Lower lobe of right lung (tissue), 2 donors: ENCODE data around the gene GAB2. TPM values are rescaled to one million over a fixed set of nuclear protein-coding genes. Genes with fewer than 3 reads are reported as not detected.

ENCODE experiments used
- ATAC-seq, 2 donors: fragments of 200-7000 bp; cut with Tn5 transposase; one replicate each; pipeline ENCODE4 v1.9.1; 2020 to 2022; ENCODE audit warnings: mild to moderate bottlenecking in 2 of 2, moderate library complexity in 2 of 2
- DNase-seq: peaks from one replicate; pipeline ENCODE4 v3.0.0-alpha.2; 2020
- H3K27ac ChIP-seq: fragments of 200-600 bp; one replicate; pipeline ENCODE4 v1.8.0; 2022
- H3K27me3 ChIP-seq: fragments of 200-600 bp; one replicate; pipeline ENCODE4 v1.8.0; 2022; ENCODE audit warnings: low read depth
- H3K36me3 ChIP-seq: fragments of 200-600 bp; one replicate; pipeline ENCODE4 v1.8.0; 2022; ENCODE audit warnings: mild to moderate bottlenecking
- H3K4me1 ChIP-seq: fragments of 200-600 bp; one replicate; pipeline ENCODE4 v1.8.0; 2022
- H3K4me3 ChIP-seq: fragments of 200-600 bp; one replicate; pipeline ENCODE4 v1.8.0; 2022; ENCODE audit warnings: mild to moderate bottlenecking
- H3K9me3 ChIP-seq: fragments of 200-600 bp; one replicate; pipeline ENCODE4 v1.8.0; 2022
- intact Hi-C: fragments of 100-400 bp; cut with DNase I; formaldehyde crosslinking; loops from one replicate; pipeline ENCODE4 v1.11.0; 2022
- total RNA-seq: library from RNA; stranded (reverse); fragmentation: NEBNext Ultra II Directional; extraction: Animal tissue kit (Norgen Biotek cat#: 25700); gene quantifications from one replicate; pipeline ENCODE4 v1.2.1, GENCODE V29; 2021
- TF ChIP-seq, protein P1 (sequence below): fragments of 200-600 bp; IDR thresholded peaks from one replicate; pipeline ENCODE4 v1.8.0; 2022; ENCODE audit warnings: antibody characterized with exemption, mild to moderate bottlenecking
- donor health status: DM: no; HTN: yes; CAD: no; lungs with severe emphysema.

GAB2 gene
- total RNA-seq, 1 donor from 2014 or later = 64.2 TPM

GRCh38 chr11:78217650-78218541 is 199.7 kb downstream of the GAB2 start:
- H3K9me3 ChIP-seq = no peaks in the 10 kb centered on the region
- H3K27ac ChIP-seq = no peak overlapping the region
- ATAC-seq = no peak
- H3K4me3 ChIP-seq = no peak overlapping the region
- peaks cover 88% of the 10 kb centered on the region for H3K36me3 ChIP-seq
- TF ChIP-seq, protein P1, sequence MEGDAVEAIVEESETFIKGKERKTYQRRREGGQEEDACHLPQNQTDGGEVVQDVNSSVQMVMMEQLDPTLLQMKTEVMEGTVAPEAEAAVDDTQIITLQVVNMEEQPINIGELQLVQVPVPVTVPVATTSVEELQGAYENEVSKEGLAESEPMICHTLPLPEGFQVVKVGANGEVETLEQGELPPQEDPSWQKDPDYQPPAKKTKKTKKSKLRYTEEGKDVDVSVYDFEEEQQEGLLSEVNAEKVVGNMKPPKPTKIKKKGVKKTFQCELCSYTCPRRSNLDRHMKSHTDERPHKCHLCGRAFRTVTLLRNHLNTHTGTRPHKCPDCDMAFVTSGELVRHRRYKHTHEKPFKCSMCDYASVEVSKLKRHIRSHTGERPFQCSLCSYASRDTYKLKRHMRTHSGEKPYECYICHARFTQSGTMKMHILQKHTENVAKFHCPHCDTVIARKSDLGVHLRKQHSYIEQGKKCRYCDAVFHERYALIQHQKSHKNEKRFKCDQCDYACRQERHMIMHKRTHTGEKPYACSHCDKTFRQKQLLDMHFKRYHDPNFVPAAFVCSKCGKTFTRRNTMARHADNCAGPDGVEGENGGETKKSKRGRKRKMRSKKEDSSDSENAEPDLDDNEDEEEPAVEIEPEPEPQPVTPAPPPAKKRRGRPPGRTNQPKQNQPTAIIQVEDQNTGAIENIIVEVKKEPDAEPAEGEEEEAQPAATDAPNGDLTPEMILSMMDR = no peak
- no peaks in the 10 kb centered on the region for H3K27me3 ChIP-seq
- DNase-seq = no peak
- intact Hi-C loops = no loop called here
- H3K4me1 ChIP-seq = no peaks in the 10 kb centered on the region

DNA sequence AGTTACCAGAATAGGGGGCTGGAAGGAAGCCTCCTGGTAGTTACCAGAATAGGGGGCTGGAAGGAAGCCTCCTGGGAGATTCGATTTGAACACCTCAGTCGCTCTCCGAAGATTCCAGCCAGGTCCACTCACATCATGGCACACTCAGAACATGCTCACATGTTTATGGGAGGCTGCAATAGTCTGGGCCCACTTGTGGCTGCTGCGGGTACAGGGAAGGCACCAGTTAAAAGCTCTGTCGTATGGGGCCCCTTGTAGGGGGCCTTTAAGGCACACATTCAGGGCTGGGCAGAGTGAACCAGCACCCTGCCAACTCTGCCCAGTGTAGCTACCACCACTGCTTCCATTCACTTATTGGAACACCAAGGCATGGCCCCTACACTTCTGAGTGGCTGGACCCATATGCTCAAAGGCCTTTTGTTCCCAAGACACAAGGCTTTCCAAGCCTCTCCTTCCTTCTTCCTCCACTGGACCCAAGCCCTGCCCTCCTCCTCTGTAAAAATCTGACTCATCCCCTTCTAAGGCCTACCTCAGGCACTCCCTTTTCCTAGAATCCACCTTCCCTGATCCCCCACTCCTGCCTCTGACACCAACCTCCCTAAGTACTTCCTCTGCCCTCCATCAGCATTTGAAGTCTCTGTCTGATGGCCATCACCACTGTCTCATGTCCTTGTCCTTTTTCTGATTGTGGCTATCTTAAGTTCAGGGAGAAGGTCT is 200.9 kb downstream of the GAB2 start:
- no peak overlapping the region for H3K27ac ChIP-seq
- H3K9me3 ChIP-seq = no peaks in the 10 kb centered on the region
- no peak for ATAC-seq
- H3K4me1 ChIP-seq = no peaks in the 10 kb centered on the region
- intact Hi-C loops = no loop called here
- H3K27me3 ChIP-seq = no peaks in the 10 kb centered on the region
- TF ChIP-seq, protein P1 = no peak
- no peak for DNase-seq
- H3K36me3 ChIP-seq = peaks cover 77% of the 10 kb centered on the region
- H3K4me3 ChIP-seq = no peak overlapping the region

GRCh38 chr11:78216021-78216420 is 201.6 kb downstream of the GAB2 start:
- no peaks in the 10 kb centered on the region for H3K9me3 ChIP-seq
- no peak for DNase-seq
- intact Hi-C loops = no loop called here

GRCh38 chr11:78214331-78215194 is 203.1 kb downstream of the GAB2 start:
- no peaks in the 10 kb centered on the region for H3K27me3 ChIP-seq
- H3K9me3 ChIP-seq = no peaks in the 10 kb centered on the region
- TF ChIP-seq, protein P1 = no peak
- H3K4me1 ChIP-seq = no peaks in the 10 kb centered on the region
- no peak overlapping the region for H3K4me3 ChIP-seq
- no peak for DNase-seq
- intact Hi-C loops = no loop called here
- no peak overlapping the region for H3K27ac ChIP-seq
- no peak for ATAC-seq
- H3K36me3 ChIP-seq = peaks cover 69% of the 10 kb centered on the region

More at GRCh38 chr11:78216021-78216420, 201.6 kb downstream of the GAB2 start:
- Histone ChIP-seq H3K27me3 (no peaks in the 10 kb centered on the region), H3K36me3 (peaks cover 70% of the 10 kb centered on the region), H3K4me1 (no peaks in the 10 kb centered on the region), H3K4me3 (no peak overlapping the region), H3K27ac (no peak overlapping the region)
- TF ChIP-seq, protein P1 = no peak
- no peak for ATAC-seq
